Hepatocyte (in vitro differentiated cells): ENCODE data around the gene ZDHHC24.

Source experiments
- EZH2 ChIP-seq: fragments of 200-600 bp; sonication (generic); IDR thresholded peaks from 2 replicates; pipeline ENCODE4 v1.6.1; 2016; ENCODE audit warnings: antibody characterized with exemption, mild to moderate bottlenecking, borderline replicate concordance
- TF ChIP-seq, protein P1 (sequence below): fragments of 200-600 bp; sonication (generic); IDR thresholded peaks from 2 replicates; pipeline ENCODE4 v1.5.1; 2016; ENCODE audit warnings: antibody characterized with exemption, mild to moderate bottlenecking; ENCODE audit not compliant: poor library complexity

DNA sequence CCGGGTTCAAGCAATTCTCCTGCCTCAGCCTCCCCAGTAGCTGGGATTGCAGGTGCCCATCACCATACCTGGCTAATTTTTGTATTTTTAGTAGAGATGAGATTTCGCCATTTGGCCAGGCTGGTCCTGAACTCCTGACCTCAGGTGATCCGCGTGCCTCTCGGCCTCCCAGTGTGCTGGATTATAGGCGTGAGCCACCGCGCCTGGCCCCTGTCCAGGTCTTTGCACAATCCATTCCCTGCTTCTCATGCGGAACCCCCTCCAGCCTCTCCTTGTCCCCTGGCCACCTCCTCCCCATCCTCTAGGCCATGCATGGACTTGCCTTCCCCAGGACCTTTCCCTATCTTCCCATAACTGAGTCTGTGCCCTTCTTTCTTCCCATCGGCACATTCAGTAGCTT, 56.9 kb downstream of the ZDHHC24 start:
- TF ChIP-seq, protein P1, sequence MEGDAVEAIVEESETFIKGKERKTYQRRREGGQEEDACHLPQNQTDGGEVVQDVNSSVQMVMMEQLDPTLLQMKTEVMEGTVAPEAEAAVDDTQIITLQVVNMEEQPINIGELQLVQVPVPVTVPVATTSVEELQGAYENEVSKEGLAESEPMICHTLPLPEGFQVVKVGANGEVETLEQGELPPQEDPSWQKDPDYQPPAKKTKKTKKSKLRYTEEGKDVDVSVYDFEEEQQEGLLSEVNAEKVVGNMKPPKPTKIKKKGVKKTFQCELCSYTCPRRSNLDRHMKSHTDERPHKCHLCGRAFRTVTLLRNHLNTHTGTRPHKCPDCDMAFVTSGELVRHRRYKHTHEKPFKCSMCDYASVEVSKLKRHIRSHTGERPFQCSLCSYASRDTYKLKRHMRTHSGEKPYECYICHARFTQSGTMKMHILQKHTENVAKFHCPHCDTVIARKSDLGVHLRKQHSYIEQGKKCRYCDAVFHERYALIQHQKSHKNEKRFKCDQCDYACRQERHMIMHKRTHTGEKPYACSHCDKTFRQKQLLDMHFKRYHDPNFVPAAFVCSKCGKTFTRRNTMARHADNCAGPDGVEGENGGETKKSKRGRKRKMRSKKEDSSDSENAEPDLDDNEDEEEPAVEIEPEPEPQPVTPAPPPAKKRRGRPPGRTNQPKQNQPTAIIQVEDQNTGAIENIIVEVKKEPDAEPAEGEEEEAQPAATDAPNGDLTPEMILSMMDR, result no peak
- TF ChIP-seq EZH2, result no peak
